Tibial nerve (tissue), 4 donors: ENCODE data around the gene CYB561A3.

Experiments
- CTCF ChIP-seq, 5 experiments: fragments of 200-600 bp in 3 of 5; fragments of 450-650 bp in 2 of 5; sonication (generic) in 3 of 5; IDR thresholded peaks; one replicate each; pipeline ENCODE4 v1.5.1; 2016 to 2019; ENCODE audit warnings: antibody characterized with exemption in 5 of 5, mild to moderate bottlenecking in 3 of 5, moderate library complexity in 2 of 5
- EP300 ChIP-seq, 2 donors: sonication (generic); formaldehyde crosslinking; IDR thresholded peaks; one replicate each; pipeline ENCODE4 v1.6.1; 2017; ENCODE audit warnings: antibody characterized with exemption in 2 of 2, mild to moderate bottlenecking in 1 of 2
- POLR2A ChIP-seq, 2 donors: fragments of 450-650 bp; IDR thresholded peaks; one replicate each; pipeline ENCODE4 v1.6.1; 2017; ENCODE audit warnings: antibody characterized with exemption in 2 of 2, mild to moderate bottlenecking in 2 of 2, moderate library complexity in 2 of 2

DNA sequence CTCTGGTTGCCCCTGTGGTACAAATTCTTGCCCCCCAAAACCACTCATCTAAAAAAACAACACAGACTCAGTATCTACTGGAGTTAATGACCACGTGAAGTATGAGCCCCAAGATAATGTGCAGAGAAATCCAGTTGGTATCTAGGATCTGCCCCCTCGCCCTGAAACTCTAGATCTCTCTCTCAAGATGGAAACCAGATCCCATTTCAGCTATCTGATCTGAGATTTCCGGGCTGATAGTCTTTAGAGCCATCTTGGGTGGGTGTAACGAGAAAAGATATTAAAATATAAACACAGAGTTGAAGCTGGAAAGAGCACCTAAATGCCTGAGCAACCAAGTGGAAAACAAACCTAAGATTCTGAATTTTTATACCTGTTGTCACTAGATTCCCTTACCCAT lies 52.5 kb downstream of the CYB561A3 start:
- TF ChIP-seq CTCF (IDR thresholded peaks at IDR 0.05) (no peak), EP300 (IDR thresholded peaks at IDR 0.05) (no peak), POLR2A (IDR thresholded peaks at IDR 0.05) (no peak)
